ENCODE data around the gene POLR2F. TPM values are rescaled to one million over a fixed set of nuclear protein-coding genes. Genes with fewer than 3 reads are reported as not detected.

POLR2F gene
- total RNA-seq, 1 donor from 2014 or later, result 136 TPM

DNA sequence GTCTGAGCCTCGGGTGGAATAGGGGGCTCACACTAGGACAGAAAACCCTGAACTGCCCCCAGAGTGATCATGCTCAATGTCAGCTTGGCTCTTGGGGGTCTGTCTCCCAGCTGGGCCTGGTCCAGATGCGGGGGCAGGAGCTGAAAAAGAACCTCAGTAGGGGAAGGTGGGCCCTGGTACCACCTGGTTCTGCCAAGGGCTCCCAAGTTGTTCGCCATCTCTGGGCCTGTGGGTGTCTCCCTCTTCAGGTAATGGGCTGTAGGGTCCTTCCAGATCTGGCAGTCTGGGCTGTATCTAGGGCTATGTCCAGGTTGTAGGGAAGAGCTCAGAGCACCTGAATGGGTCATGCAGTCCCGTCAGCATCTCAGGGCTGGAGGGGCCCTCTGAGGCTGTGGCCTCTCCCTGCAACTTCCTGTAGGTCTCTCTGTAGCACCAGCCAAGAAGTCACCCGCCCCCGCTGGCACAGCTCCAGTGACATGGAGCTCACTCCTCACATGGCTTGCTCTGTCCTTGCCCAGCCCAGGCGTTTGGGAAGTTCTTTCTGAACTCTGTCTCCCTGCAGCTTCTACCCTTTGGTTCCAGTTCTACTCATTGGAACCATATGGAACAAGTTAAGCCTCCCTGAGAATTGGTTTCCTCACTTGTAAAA is 63.9 kb downstream of the POLR2F start:
- TF ChIP-seq, protein P1, sequence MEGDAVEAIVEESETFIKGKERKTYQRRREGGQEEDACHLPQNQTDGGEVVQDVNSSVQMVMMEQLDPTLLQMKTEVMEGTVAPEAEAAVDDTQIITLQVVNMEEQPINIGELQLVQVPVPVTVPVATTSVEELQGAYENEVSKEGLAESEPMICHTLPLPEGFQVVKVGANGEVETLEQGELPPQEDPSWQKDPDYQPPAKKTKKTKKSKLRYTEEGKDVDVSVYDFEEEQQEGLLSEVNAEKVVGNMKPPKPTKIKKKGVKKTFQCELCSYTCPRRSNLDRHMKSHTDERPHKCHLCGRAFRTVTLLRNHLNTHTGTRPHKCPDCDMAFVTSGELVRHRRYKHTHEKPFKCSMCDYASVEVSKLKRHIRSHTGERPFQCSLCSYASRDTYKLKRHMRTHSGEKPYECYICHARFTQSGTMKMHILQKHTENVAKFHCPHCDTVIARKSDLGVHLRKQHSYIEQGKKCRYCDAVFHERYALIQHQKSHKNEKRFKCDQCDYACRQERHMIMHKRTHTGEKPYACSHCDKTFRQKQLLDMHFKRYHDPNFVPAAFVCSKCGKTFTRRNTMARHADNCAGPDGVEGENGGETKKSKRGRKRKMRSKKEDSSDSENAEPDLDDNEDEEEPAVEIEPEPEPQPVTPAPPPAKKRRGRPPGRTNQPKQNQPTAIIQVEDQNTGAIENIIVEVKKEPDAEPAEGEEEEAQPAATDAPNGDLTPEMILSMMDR (conservative IDR thresholded peaks at IDR 0.05; ENCODE audit: low read depth, low read length), result no peak
- no peak overlapping the region for H3K4me3 ChIP-seq (ENCODE audit: low read depth, low read length)
- DNase-seq (ENCODE audit: low read depth), result no peak

DNA sequence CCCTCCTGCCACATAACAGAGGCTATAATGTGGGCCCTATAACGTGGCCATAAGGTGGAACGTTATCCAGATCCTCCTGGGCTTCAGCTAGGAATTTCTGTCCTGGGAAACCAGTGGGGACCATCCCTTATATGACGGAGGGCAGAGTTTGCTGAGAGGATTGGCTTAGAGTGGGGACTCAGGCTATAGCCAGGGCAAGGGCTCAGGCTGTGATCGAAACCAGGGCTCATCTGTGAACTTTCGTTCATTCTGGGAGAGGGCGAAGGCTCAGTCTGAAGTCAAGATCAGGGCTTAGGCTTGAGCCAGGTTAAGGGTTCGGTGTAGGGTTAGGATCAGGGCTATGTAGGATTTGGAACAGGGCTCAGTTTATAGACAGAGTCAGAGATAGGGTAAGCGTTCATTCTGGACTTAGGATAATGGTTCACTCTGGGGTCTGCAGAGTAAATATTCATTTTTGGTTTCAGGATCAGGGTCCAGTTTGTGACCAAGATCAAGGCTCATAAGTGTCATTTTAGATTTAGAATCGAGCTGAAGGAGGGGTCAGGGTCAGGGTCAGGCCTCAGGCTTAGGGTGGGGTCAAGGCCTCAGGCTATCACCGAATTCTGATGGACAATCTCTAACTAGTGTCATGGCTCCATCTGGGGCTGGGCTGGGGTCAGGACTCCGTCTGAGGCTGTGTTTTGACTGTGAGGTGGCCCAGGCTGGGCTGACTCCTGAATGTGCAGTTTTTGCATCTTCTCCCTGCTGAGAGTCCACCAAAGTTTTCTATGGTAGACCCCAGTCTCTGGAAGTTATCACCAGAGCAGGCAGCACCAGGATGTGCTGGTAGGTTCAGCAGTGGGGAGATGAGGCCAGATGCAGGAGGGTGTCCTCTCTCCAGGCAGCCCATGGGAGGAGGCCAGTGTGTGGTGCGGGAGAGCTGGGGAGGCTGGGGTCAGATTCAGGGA is 64.7 kb downstream of the POLR2F start:
- TF ChIP-seq, protein P1 (conservative IDR thresholded peaks at IDR 0.05; ENCODE audit: low read depth, low read length), result no peak
- no peak for DNase-seq (ENCODE audit: low read depth)
- no peak overlapping the region for H3K4me3 ChIP-seq (ENCODE audit: low read depth, low read length)

Other genes with a start within 250 kb of the POLR2F start
- gene GCAT, start 145.8 kb upstream of the POLR2F start, total RNA-seq, result 29.1 and 36.0 TPM in 2 replicates
- gene GALR3, start 130.3 kb upstream of the POLR2F start, total RNA-seq, result not detected in 2 replicates
- 38.6 and 41.9 TPM in 2 replicates for gene ANKRD54, start 109.4 kb upstream of the POLR2F start, total RNA-seq
- gene EIF3L, start 104.3 kb upstream of the POLR2F start, total RNA-seq, result 333 and 418 TPM in 2 replicates
- 74.8 and 79.2 TPM in 2 replicates for gene MICALL1, start 47.4 kb upstream of the POLR2F start, total RNA-seq
- not detected in 2 replicates for gene C22orf23, start 98 bp upstream of the POLR2F start, total RNA-seq
- gene SOX10, start 30.9 kb downstream of the POLR2F start, total RNA-seq, result not detected in 2 replicates
- gene PICK1, start 103.7 kb downstream of the POLR2F start, total RNA-seq, result 38.7 and 55.5 TPM in 2 replicates
- 0.06 and 0.65 TPM in 2 replicates for gene SLC16A8, start 130.5 kb downstream of the POLR2F start, total RNA-seq
- 5.4 and 6.5 TPM in 2 replicates for gene BAIAP2L2, start 157.0 kb downstream of the POLR2F start, total RNA-seq
- 5.6 and 13.5 TPM in 2 replicates for gene PLA2G6, start 228.1 kb downstream of the POLR2F start, total RNA-seq
- gene MAFF, start 248.3 kb downstream of the POLR2F start, total RNA-seq, result 30.6 and 42.1 TPM in 2 replicates

Data from epithelial cell of proximal tubule (primary cell).